Inflammatory macrophage treated with lipopolysaccharide for 1 hour (primary cell): ENCODE results near the gene AMOTL2.

Experiments used
- DNase-seq, 2 donors: peaks; one replicate each; pipeline ENCODE4 v3.0.0-alpha.2; 2020 to 2022

Gene AMOTL2

GRCh38 chr3:134365766-134366065 is 8.5 kb downstream of the AMOTL2 start:
- no peak for DNase-seq

- no peak for DNase-seq
These were observed 9.1 kb downstream of the AMOTL2 start for GRCh38 chr3:134364936-134365765.

GRCh38 chr3:134364061-134364935 is 9.9 kb downstream of the AMOTL2 start:
- no peak for DNase-seq

- no peak for DNase-seq
These were observed 10.9 kb downstream of the AMOTL2 start for GRCh38 chr3:134363381-134363755.

- DNase-seq: no peak
These were observed 11.4 kb downstream of the AMOTL2 start for GRCh38 chr3:134362670-134363380.

GRCh38 chr3:134362221-134362620 is 12.0 kb downstream of the AMOTL2 start:
- DNase-seq: no peak

GRCh38 chr3:134361162-134361835 is 12.9 kb downstream of the AMOTL2 start:
- DNase-seq: no peak

- no peak for DNase-seq
These were observed 14.2 kb downstream of the AMOTL2 start for GRCh38 chr3:134360046-134360445.

- no peak for DNase-seq
These were observed 14.9 kb downstream of the AMOTL2 start for GRCh38 chr3:134359121-134360010.

GRCh38 chr3:134357914-134358811 is 16.1 kb downstream of the AMOTL2 start:
- no peak for DNase-seq

GRCh38 chr3:134357261-134357913 is 16.9 kb downstream of the AMOTL2 start:
- DNase-seq: no peak

- no peak for DNase-seq
These were observed 17.7 kb downstream of the AMOTL2 start for GRCh38 chr3:134356411-134357040.

- DNase-seq: no peak
These were observed 18.8 kb downstream of the AMOTL2 start for GRCh38 chr3:134355416-134355815.

- DNase-seq: no peak
These were observed 19.5 kb downstream of the AMOTL2 start for GRCh38 chr3:134354612-134355251.

GRCh38 chr3:134353831-134354611 is 20.2 kb downstream of the AMOTL2 start:
- DNase-seq: no peak

GRCh38 chr3:134353171-134353825 is 20.9 kb downstream of the AMOTL2 start:
- no peak for DNase-seq

- no peak for DNase-seq
These were observed 22.1 kb downstream of the AMOTL2 start for GRCh38 chr3:134352031-134352671.
